ENCODE results near the gene CDK9.

Gene CDK9

DNA sequence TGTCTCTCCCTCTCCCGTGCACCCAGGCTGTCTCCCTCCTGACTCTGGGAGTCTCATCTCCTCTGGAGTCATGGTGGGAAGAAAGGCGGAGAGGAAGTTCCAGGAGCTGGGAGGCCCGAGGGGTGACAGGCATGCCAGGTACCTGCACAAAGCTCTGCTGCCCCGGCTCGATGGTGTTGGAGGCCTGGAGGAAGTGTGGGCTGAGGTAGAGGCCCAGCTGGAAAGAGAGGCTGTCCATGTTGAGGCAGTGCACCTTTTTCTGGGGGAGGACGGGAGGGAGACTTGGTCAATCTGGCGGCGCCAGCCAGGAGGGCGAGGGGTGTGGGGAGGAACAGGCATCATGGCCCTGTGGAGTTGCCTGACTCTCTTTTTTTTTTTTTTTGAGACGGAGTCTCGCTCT, 32.7 kb downstream of the CDK9 start:
- TF ChIP-seq, protein P1, sequence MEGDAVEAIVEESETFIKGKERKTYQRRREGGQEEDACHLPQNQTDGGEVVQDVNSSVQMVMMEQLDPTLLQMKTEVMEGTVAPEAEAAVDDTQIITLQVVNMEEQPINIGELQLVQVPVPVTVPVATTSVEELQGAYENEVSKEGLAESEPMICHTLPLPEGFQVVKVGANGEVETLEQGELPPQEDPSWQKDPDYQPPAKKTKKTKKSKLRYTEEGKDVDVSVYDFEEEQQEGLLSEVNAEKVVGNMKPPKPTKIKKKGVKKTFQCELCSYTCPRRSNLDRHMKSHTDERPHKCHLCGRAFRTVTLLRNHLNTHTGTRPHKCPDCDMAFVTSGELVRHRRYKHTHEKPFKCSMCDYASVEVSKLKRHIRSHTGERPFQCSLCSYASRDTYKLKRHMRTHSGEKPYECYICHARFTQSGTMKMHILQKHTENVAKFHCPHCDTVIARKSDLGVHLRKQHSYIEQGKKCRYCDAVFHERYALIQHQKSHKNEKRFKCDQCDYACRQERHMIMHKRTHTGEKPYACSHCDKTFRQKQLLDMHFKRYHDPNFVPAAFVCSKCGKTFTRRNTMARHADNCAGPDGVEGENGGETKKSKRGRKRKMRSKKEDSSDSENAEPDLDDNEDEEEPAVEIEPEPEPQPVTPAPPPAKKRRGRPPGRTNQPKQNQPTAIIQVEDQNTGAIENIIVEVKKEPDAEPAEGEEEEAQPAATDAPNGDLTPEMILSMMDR (IDR thresholded peaks at IDR 0.05), result no peak
- no peak for TF ChIP-seq ZFX (IDR thresholded peaks at IDR 0.05; ENCODE audit: borderline replicate concordance)

GRCh38 chr9:127822108-127822507, 36.3 kb downstream of the CDK9 start:
- H3K27ac ChIP-seq, result no peak overlapping the region
- TF ChIP-seq, protein P1 (IDR thresholded peaks at IDR 0.05), result no peak
- no peak for TF ChIP-seq ZFX (IDR thresholded peaks at IDR 0.05; ENCODE audit: borderline replicate concordance)

More for the DNA sequence above, 32.7 kb downstream of the CDK9 start:
- H3K27ac ChIP-seq, result no peak overlapping the region

DNA sequence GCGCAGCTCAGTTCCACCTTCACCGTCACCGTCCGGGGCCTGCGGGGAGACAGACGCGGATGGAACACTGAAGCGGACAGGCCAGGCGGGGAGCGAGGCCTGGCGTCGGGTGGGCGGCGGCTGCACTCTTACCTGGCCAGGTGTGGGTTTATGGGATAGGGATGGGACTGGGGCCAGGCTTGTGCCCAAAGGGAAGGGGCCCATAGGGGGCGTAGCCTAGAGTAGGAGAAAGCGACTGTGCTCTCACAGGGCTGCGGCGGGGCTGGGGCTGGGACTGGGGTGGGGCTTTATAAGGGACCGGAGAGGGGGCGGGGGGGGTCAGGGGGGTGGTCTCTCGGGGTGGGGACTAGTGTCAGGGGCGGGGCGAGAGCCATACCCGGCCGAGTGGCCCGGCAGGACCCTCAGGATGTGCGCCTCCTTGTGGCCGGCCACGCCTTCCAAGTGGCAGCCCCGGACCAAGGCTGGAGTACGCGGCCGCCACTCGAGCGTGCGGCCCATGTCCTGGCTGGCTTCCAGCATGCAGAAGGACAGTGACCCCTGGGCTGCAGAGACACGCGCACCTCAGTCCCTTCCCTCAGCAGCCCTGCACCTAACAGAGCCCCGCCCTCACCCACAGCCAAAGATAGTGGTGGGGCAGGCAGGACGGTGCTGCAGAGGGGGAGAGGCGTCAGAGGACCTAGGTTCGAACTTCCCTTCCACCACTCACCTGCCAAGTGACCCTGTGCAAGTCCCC, 39.7 kb downstream of the CDK9 start:
- no peak overlapping the region for H3K27ac ChIP-seq
- TF ChIP-seq ZFX (IDR thresholded peaks at IDR 0.05; ENCODE audit: borderline replicate concordance), result no peak
- TF ChIP-seq, protein P1 (IDR thresholded peaks at IDR 0.05), result peak; percentile 71

- TF ChIP-seq ZFX (IDR thresholded peaks at IDR 0.05; ENCODE audit: borderline replicate concordance), result no peak
- TF ChIP-seq, protein P1 (IDR thresholded peaks at IDR 0.05), result no peak
- H3K27ac ChIP-seq, result no peak overlapping the region
These were observed 40.5 kb downstream of the CDK9 start for GRCh38 chr9:127826253-127826913.

- TF ChIP-seq, protein P1 (IDR thresholded peaks at IDR 0.05), result peak; percentile 29
- TF ChIP-seq ZFX (IDR thresholded peaks at IDR 0.05; ENCODE audit: borderline replicate concordance), result no peak
- H3K27ac ChIP-seq, result no peak overlapping the region
These were observed 42.6 kb downstream of the CDK9 start for GRCh38 chr9:127828262-127829031.

DNA sequence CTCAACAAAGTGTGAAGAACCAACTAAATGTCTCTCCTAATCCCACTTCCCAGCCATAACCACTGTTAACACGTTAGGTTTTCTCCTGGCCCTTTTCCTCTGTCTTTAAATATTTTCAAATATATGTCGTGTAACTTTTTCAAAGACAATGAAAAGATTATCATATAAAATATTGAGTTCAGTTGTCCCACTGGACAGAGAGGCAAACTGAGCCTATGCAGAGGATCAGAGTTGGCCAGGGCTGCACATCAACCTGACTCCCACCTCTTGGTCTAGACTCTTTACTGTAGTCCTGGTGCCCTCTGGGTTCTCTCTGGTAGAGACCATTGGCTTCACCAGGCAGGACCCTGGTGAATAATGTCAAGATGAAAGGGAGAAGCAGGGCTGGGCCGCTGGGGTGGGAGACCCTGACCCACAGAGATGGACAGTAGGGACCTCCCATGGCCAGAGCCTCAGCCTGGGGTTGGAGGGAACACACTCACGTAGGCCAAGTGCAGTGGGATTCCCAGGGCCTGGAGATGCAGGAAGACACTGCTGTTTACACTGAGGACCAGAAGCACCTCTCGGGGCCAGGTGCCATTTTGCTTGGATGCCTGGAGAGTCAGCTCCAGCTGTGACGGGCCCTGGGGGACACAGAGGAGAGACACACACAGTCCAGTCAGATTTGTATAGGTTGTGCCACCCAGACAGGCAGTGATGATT, 43.5 kb downstream of the CDK9 start:
- no peak overlapping the region for H3K27ac ChIP-seq
- no peak for TF ChIP-seq ZFX (IDR thresholded peaks at IDR 0.05; ENCODE audit: borderline replicate concordance)
- TF ChIP-seq, protein P1 (IDR thresholded peaks at IDR 0.05), result no peak
